B cell (primary cell): ENCODE data around the gene MRC2. TPM values are rescaled to one million over a fixed set of nuclear protein-coding genes. Genes with fewer than 3 reads are reported as not detected.

Experiments
- ATAC-seq: fragments of 200-7000 bp; cut with Tn5 transposase; one replicate; pipeline ENCODE4 v1.10.0; 2021; ENCODE audit warnings: low read depth, mild to moderate bottlenecking, moderate number of reproducible peaks, moderate library complexity
- CTCF ChIA-PET: fragments of 350-600 bp; sonication (Branson Sonifier 250); formaldehyde crosslinking; loops from one replicate; lab custom pipeline; 2021; ENCODE audit warnings: antibody characterized with exemption, inconsistent platforms; lab: Charles Lee
- POLR2A ChIA-PET: fragments of 350-600 bp; sonication (Branson Sonifier 250); formaldehyde crosslinking; loops from one replicate; lab custom pipeline; 2021; ENCODE audit warnings: antibody characterized with exemption; lab: Charles Lee
- DNase-seq: peaks from one replicate; pipeline ENCODE4 v3.0.0; 2013
- H2AFZ ChIP-seq: 2 replicates; pipeline ENCODE4 v1.6.1; 2012; ENCODE audit warnings: mild to moderate bottlenecking, low read depth, low read length; ENCODE audit not compliant: insufficient read depth, poor library complexity, severe bottlenecking
- H3K27ac ChIP-seq, 2 donors: 1 replicate in 1 of 2; 2 replicates in 1 of 2; pipeline ENCODE4 v1.5.1; 2012 to 2013; ENCODE audit warnings: low read length in 2 of 2, mild to moderate bottlenecking in 2 of 2, moderate library complexity in 1 of 2
- H3K27me3 ChIP-seq, 4 experiments: fragments of 200-600 bp in 1 of 4; sonication (generic) in 1 of 4; replicated peaks in 1 of 4; 1 replicate in 2 of 4; 2 replicates in 2 of 4; pipeline versions ENCODE4 v1.6.1 to v1.7.0; 2013 to 2016; ENCODE audit warnings: low read length in 3 of 4, mild to moderate bottlenecking in 2 of 4, mixed read lengths in 1 of 4, moderate library complexity in 1 of 4; ENCODE audit not compliant: insufficient read depth in 4 of 4, control insufficient read depth in 3 of 4; ENCODE audit errors: control extremely low read depth in 1 of 4
- H3K36me3 ChIP-seq, 2 experiments: replicated peaks in 1 of 2; 1 replicate in 1 of 2; 2 replicates in 1 of 2; pipeline versions ENCODE4 v1.6.1 to v1.7.1; 2013; ENCODE audit warnings: low read length in 1 of 2; ENCODE audit not compliant: insufficient read depth in 2 of 2, control insufficient read depth in 1 of 2; ENCODE audit errors: control extremely low read depth in 1 of 2, extremely low read depth in 1 of 2
- H3K4me1 ChIP-seq, 2 donors: fragments of 200-600 bp in 1 of 2; sonication (generic) in 1 of 2; 1 replicate in 1 of 2; 2 replicates in 1 of 2; pipeline versions ENCODE4 v1.5.1 to v1.6.1; 2013 to 2017; ENCODE audit warnings: low read length in 2 of 2; ENCODE audit not compliant: control insufficient read depth in 2 of 2, insufficient read depth in 2 of 2
- H3K4me2 ChIP-seq: replicated peaks from 2 replicates; pipeline ENCODE3; 2012; ENCODE audit warnings: mild to moderate bottlenecking, low read depth, low read length; ENCODE audit not compliant: poor library complexity, severe bottlenecking
- H3K4me3 ChIP-seq, 5 experiments: fragments of 200-600 bp in 1 of 5; sonication (generic) in 1 of 5; 1 replicate in 3 of 5; 2 replicates in 2 of 5; pipeline versions ENCODE4 v1.5.1 to v1.7.0; 2011 to 2016; ENCODE audit warnings: low read length in 4 of 5, mild to moderate bottlenecking in 4 of 5, low read depth in 2 of 5, control low read depth in 1 of 5, moderate library complexity in 1 of 5; ENCODE audit not compliant: insufficient read depth in 1 of 5; ENCODE audit errors: control extremely low read depth in 1 of 5, extremely low read depth in 1 of 5
- H3K79me2 ChIP-seq: fragments of 200-600 bp; sonication (generic); one replicate; pipeline ENCODE4 v1.6.0; 2016; ENCODE audit warnings: low read length; ENCODE audit not compliant: control insufficient read depth, insufficient read depth
- H3K9ac ChIP-seq: fragments of 200-600 bp; sonication (generic); 2 replicates; pipeline ENCODE4 v1.6.1; 2017; ENCODE audit warnings: mild to moderate bottlenecking, low read length, moderate library complexity
- H3K9me3 ChIP-seq, 3 donors: one replicate each; pipeline versions ENCODE4 v1.6.1 to v1.7.1; 2013; ENCODE audit warnings: low read length in 2 of 3; ENCODE audit not compliant: control insufficient read depth in 2 of 3, insufficient read depth in 1 of 3; ENCODE audit errors: control extremely low read depth in 1 of 3
- H4K20me1 ChIP-seq: 2 replicates; pipeline ENCODE4 v1.6.0; 2012; ENCODE audit warnings: mild to moderate bottlenecking, low read length; ENCODE audit not compliant: insufficient read depth, control insufficient read depth, poor library complexity, severe bottlenecking
- H3K27ac Mint-ChIP-seq: one replicate; pipeline ENCODE4 v1.8.0; 2021; ENCODE audit warnings: mixed read lengths
- H3K27me3 Mint-ChIP-seq: one replicate; pipeline ENCODE4 v1.8.0; 2021; ENCODE audit warnings: mixed read lengths
- H3K4me1 Mint-ChIP-seq: one replicate; pipeline ENCODE4 v1.8.0; 2021; ENCODE audit warnings: mixed read lengths
- H3K4me3 Mint-ChIP-seq: one replicate; pipeline ENCODE4 v1.8.0; 2021; ENCODE audit warnings: mixed read lengths
- H3K9me3 Mint-ChIP-seq: one replicate; pipeline ENCODE4 v1.8.0; 2022; ENCODE audit warnings: mixed read lengths; ENCODE audit not compliant: insufficient read depth
- CTCF ChIP-seq: fragments of 200-600 bp; IDR thresholded peaks from one replicate; pipeline ENCODE4 v1.8.0; 2022; ENCODE audit warnings: antibody characterized with exemption, mild to moderate bottlenecking
- EZH2 ChIP-seq: IDR thresholded peaks from 2 replicates; pipeline ENCODE4 v1.6.1; 2012; ENCODE audit warnings: borderline replicate concordance, low read depth, mild to moderate bottlenecking, moderate library complexity, low read length; ENCODE audit not compliant: insufficient read depth, poor library complexity, severe bottlenecking
- WGBS: methylation state at CpG from one replicate; pipeline ENCODE4 v1.1.5; 2013; ENCODE audit warnings: missing lambda C conversion rate; ENCODE audit not compliant: insufficient coverage; 5-methylcytosine and 5-hydroxymethylcytosine counted together
- intact Hi-C: fragments of 100-400 bp; cut with micrococcal nuclease; formaldehyde crosslinking; loops from one replicate; pipeline ENCODE4 v1.10.0; 2022
- polyA plus RNA-seq: library from polyadenylated mRNA; depleted of rRNA; stranded (reverse); fragments of >200 nt; gene quantifications from 2 replicates; pipeline ENCODE4 v1.2.3, GENCODE V29; 2012
- total RNA-seq, 2 donors: library from RNA; stranded (reverse); fragments of 120-200 nt in 1 of 2; gene quantifications; 1 replicate in 1 of 2; 2 replicates in 1 of 2; pipeline versions ENCODE4 v1.2.3 to v1.2.4, GENCODE V29; 2013 to 2022

Gene MRC2
- total and polyA plus RNA-seq, 2 donors (not counting 1 experiment from before 2014, with no cell fraction given), result 0.09 to 0.34 TPM

GRCh38 chr17:62597920-62598319 lies 29.6 kb upstream of the MRC2 start:
- Histone ChIP-seq H2AFZ (no peak overlapping the region), H4K20me1 (peaks cover 6% of the 10 kb centered on the region), H3K4me3 (no peak overlapping the region), H3K36me3 (peaks cover 4 to 71% of the 10 kb centered on the region in 2 experiments), H3K4me1 (no peaks in the 10 kb centered on the region), H3K9me3 (peaks cover 0 to 7% (median 0%) of the 10 kb centered on the region in 3 donors), H3K27ac (no peak overlapping the region), H3K9ac (no peak overlapping the region), H3K4me2 (no peak overlapping the region), H3K27me3 (no peaks in the 10 kb centered on the region), H3K79me2 (no peaks in the 10 kb centered on the region)
- H3K4me3 Mint-ChIP-seq, result no peak overlapping the region
- H3K27ac Mint-ChIP-seq, result no peak overlapping the region
- 100% methylated on average over 1 of the region's 2 CpGs for WGBS
- intact Hi-C loops, result no loop called here
- no peaks in the 10 kb centered on the region for H3K4me1 Mint-ChIP-seq
- POLR2A ChIA-PET, result no interaction called here
- H3K27me3 Mint-ChIP-seq, result no peaks in the 10 kb centered on the region
- CTCF ChIA-PET, result interaction anchor here (0.6 kb wide), 1 partner anchor 70 kb away, joined by 3 read pairs; no protein-coding TSS in a partner anchor
- TF ChIP-seq EZH2, result no peak
- no peak for TF ChIP-seq CTCF
- DNase-seq (no peak), ATAC-seq (no peak)
- no peaks in the 10 kb centered on the region for H3K9me3 Mint-ChIP-seq

- H3K9me3 ChIP-seq, result peaks cover 0 to under 1% (median 0%) of the 10 kb centered on the region in 3 donors
- no peaks in the 10 kb centered on the region for H3K4me1 ChIP-seq
- H3K4me2 ChIP-seq, result no peak overlapping the region
- Mint-ChIP-seq H3K9me3 (no peaks in the 10 kb centered on the region), H3K4me1 (no peaks in the 10 kb centered on the region), H3K27ac (no peak overlapping the region), H3K4me3 (no peak overlapping the region), H3K27me3 (no peaks in the 10 kb centered on the region)
- no peak overlapping the region for H3K4me3 ChIP-seq
- no peak overlapping the region for H3K27ac ChIP-seq
- no peak overlapping the region for H2AFZ ChIP-seq
- TF ChIP-seq CTCF (no peak), EZH2 (no peak)
- no peaks in the 10 kb centered on the region for H3K27me3 ChIP-seq
- WGBS, result 100% methylated on average over 5 of the region's 6 CpGs
- ATAC-seq (no peak), DNase-seq (no peak)
- H3K9ac ChIP-seq, result no peak overlapping the region
- CTCF ChIA-PET, result interaction anchor here (1.1 kb wide), 1 partner anchor 9 kb away, joined by 4 read pairs; no protein-coding TSS in a partner anchor
- H4K20me1 ChIP-seq, result peaks cover 6% of the 10 kb centered on the region
- POLR2A ChIA-PET, result no interaction called here
- intact Hi-C loops, result no loop called here
- peaks cover 4 to 70% of the 10 kb centered on the region in 2 experiments for H3K36me3 ChIP-seq
- H3K79me2 ChIP-seq, result no peaks in the 10 kb centered on the region
These were observed 27.4 kb upstream of the MRC2 start for GRCh38 chr17:62599964-62600657.
